ENCODE measurements around the gene SAG. TPM values are rescaled to one million over a fixed set of nuclear protein-coding genes. Genes with fewer than 3 reads are reported as not detected.

Gene SAG
- total and polyA plus RNA-seq, 7 donors = not detected

- WGBS, 2 donors = 0 to 1% methylated on average over 77 of the region's 77 CpGs
- intact Hi-C loops (cut with DNase I) = loop anchor here (1.0 to 10.0 kb wide), 3 partner anchors 33 to 100 kb away; partner anchors contain the start of gene ATG16L1
- no peaks in the 10 kb centered on the region for H3K9me3 ChIP-seq
- peak overlapping the region in 3 of 4 donors; percentile 56 to 73 (median 67) for H3K27ac ChIP-seq
- no peaks in the 10 kb centered on the region for H3K27me3 ChIP-seq
- peaks cover 0 to 51% (median 38%) of the 10 kb centered on the region in 4 donors for H3K4me1 ChIP-seq
- no peak for DNase-seq
- no peak for TF ChIP-seq POLR2A (IDR thresholded peaks at IDR 0.05)
- peak in 1 of 4 donors; percentile 17 for TF ChIP-seq POLR2AphosphoS5 (IDR thresholded peaks at IDR 0.05)
- TF ChIP-seq, protein P1, sequence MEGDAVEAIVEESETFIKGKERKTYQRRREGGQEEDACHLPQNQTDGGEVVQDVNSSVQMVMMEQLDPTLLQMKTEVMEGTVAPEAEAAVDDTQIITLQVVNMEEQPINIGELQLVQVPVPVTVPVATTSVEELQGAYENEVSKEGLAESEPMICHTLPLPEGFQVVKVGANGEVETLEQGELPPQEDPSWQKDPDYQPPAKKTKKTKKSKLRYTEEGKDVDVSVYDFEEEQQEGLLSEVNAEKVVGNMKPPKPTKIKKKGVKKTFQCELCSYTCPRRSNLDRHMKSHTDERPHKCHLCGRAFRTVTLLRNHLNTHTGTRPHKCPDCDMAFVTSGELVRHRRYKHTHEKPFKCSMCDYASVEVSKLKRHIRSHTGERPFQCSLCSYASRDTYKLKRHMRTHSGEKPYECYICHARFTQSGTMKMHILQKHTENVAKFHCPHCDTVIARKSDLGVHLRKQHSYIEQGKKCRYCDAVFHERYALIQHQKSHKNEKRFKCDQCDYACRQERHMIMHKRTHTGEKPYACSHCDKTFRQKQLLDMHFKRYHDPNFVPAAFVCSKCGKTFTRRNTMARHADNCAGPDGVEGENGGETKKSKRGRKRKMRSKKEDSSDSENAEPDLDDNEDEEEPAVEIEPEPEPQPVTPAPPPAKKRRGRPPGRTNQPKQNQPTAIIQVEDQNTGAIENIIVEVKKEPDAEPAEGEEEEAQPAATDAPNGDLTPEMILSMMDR (IDR thresholded peaks at IDR 0.05) = no peak
- no peak for TF ChIP-seq EP300 (IDR thresholded peaks at IDR 0.05)
- H3K36me3 ChIP-seq = no peaks in the 10 kb centered on the region
- peak overlapping the region; percentile 63 to 81 (median 74) for H3K4me3 ChIP-seq
These were observed 46.9 kb downstream of the SAG start for GRCh38 chr2:233354500-233354924.

- Histone ChIP-seq H3K9me3 (no peaks in the 10 kb centered on the region), H3K36me3 (no peaks in the 10 kb centered on the region), H3K4me3 (peak overlapping the region; percentile 63 to 81 (median 74)), H3K4me1 (peaks cover 0 to 54% (median 42%) of the 10 kb centered on the region in 4 donors), H3K27me3 (no peaks in the 10 kb centered on the region), H3K27ac (peak overlapping the region in 3 of 4 donors; percentile 44 to 73 (median 45))
- DNase-seq = peak; percentile 78
- TF ChIP-seq POLR2A (IDR thresholded peaks at IDR 0.05) = no peak
- TF ChIP-seq, protein P1 (IDR thresholded peaks at IDR 0.05) = no peak
- peak in 2 of 4 donors; percentile 14 to 28 for TF ChIP-seq POLR2AphosphoS5 (IDR thresholded peaks at IDR 0.05)
- TF ChIP-seq EP300 (IDR thresholded peaks at IDR 0.05) = no peak
- WGBS, 2 donors = 2 to 5% methylated on average over 46 of the region's 46 CpGs
- intact Hi-C loops (cut with DNase I) = loop anchor here (1.0 to 10.0 kb wide), 3 partner anchors 32 to 100 kb away; partner anchors contain the start of gene ATG16L1
These were observed 47.5 kb downstream of the SAG start for GRCh38 chr2:233354971-233355574.

DNA sequence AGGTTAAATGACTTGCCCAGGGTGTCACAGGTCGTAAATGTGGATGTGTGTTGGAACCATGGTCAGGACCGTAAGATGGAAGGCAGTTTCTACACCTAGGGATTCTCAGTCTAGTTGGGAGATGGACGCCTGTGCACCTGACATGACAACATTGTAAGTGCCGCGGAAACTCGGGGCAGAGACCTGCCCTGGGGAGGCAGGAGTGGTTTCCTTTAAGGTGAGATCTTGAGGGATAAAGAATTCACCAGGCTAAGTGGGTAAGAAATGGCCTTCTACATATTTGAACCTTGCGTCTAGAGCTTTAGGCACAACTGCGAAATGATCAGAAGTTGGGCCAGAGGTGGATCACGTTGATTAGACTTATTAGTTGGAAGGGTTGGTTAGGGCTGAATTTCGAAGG is 48.3 kb downstream of the SAG start:
- Histone ChIP-seq H3K9me3 (no peaks in the 10 kb centered on the region), H3K27ac (peak overlapping the region in 3 of 4 donors; percentile 44 to 73 (median 45)), H3K4me3 (peak overlapping the region in 2 of 4 donors; percentile 73 to 75), H3K4me1 (peaks cover 0 to 62% (median 49%) of the 10 kb centered on the region in 4 donors), H3K36me3 (no peaks in the 10 kb centered on the region), H3K27me3 (no peaks in the 10 kb centered on the region)
- DNase-seq = no peak
- TF ChIP-seq, protein P1 (IDR thresholded peaks at IDR 0.05) = no peak
- TF ChIP-seq EP300 (IDR thresholded peaks at IDR 0.05) (no peak), POLR2A (IDR thresholded peaks at IDR 0.05) (no peak), POLR2AphosphoS5 (IDR thresholded peaks at IDR 0.05) (no peak)
- intact Hi-C loops (cut with DNase I) = loop anchor here (10.0 kb wide), 1 partner anchor 101 kb away; the partner anchor contains the start of gene ATG16L1
- WGBS, 2 donors = 84 to 90% methylated on average over 10 of the region's 10 CpGs

DNA sequence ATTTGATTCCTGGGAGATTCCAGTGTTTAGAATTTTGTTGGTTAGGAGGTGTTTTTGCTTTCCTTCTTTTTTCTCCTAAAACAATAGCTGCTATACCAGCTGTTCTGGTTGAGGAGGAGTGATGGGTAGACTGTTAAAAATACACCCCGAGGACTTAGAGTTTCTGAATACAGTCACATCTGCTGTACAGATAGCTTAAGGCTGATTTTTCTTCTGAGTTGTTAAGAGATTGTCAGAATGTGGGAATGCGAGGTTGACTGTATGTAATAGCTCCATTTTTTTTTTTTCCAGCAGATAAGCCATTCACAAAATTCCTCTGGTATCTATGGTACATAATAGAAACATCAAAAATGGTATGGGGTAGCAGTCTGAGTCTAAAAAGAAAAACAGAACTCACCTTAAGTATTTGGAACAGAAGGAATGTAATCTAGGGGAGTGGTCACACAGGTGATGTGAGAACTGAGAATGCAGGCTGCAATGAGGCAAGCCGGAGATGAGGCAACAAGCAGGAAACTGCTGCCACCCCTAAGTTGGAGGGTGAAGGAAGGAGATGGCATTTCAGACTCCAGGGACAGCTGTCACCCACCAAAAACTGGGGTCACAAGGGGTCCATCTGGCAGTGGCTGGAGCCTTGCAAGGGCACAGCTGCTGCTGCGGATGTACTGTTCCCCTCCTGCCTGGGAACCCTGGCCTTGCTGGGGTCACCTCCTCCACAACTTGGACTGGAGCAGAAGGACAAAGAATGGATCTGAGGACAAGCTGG is 49.1 kb downstream of the SAG start:
- Histone ChIP-seq H3K4me3 (no peak overlapping the region), H3K27me3 (no peaks in the 10 kb centered on the region), H3K9me3 (no peaks in the 10 kb centered on the region), H3K36me3 (no peaks in the 10 kb centered on the region), H3K27ac (peak overlapping the region in 2 of 4 donors; percentile 44 to 73), H3K4me1 (peaks cover 0 to 70% (median 56%) of the 10 kb centered on the region in 4 donors)
- intact Hi-C loops (cut with DNase I) = loop anchor here (10.0 kb wide), 1 partner anchor 102 kb away; the partner anchor contains the start of gene ATG16L1
- DNase-seq = no peak
- 64 to 69% methylated on average over 4 of the region's 4 CpGs for WGBS, 2 donors
- TF ChIP-seq POLR2AphosphoS5 (IDR thresholded peaks at IDR 0.05) (no peak), EP300 (IDR thresholded peaks at IDR 0.05) (no peak), POLR2A (IDR thresholded peaks at IDR 0.05) (no peak)
- TF ChIP-seq, protein P1 (IDR thresholded peaks at IDR 0.05) = no peak
